Astrocyte of the hippocampus (primary cell): Measurements from ENCODE around the gene FKBP4.

Experiments
- DNase-seq: peaks from one replicate; pipeline ENCODE4 v3.0.0; 2011; ENCODE audit warnings: low read depth, low spot score

The FKBP4 gene

GRCh38 chr12:2779281-2779680, 15.5 kb upstream of the FKBP4 start:
- DNase-seq: no peak

GRCh38 chr12:2783936-2784600, 10.7 kb upstream of the FKBP4 start:
- peak; percentile 74 for DNase-seq

- DNase-seq: no peak
These were observed 9.8 kb upstream of the FKBP4 start for GRCh38 chr12:2785017-2785416.

- no peak for DNase-seq
These were observed 3.7 kb upstream of the FKBP4 start for GRCh38 chr12:2791089-2791488.

- DNase-seq: no peak
These were observed 1.9 kb upstream of the FKBP4 start for GRCh38 chr12:2792671-2793500.

- no peak for DNase-seq
These were observed 1.2 kb upstream of the FKBP4 start for GRCh38 chr12:2793561-2793960.

- DNase-seq: peak; percentile 68
These were observed 507 bp upstream of the FKBP4 start for GRCh38 chr12:2794191-2794735.

GRCh38 chr12:2795291-2796186, 769 bp downstream of the FKBP4 start:
- peak; percentile 85 for DNase-seq

- no peak for DNase-seq
These were observed 1.5 kb downstream of the FKBP4 start for GRCh38 chr12:2796187-2796666.

- peak; percentile 50 for DNase-seq
These were observed 3.1 kb downstream of the FKBP4 start for GRCh38 chr12:2797721-2798418.

GRCh38 chr12:2800046-2800570, 5.3 kb downstream of the FKBP4 start:
- no peak for DNase-seq

GRCh38 chr12:2801044-2801783, 6.4 kb downstream of the FKBP4 start:
- no peak for DNase-seq

GRCh38 chr12:2803635-2804392, 9.0 kb downstream of the FKBP4 start:
- no peak for DNase-seq

- DNase-seq: peak; percentile 67
These were observed 9.8 kb downstream of the FKBP4 start for GRCh38 chr12:2804393-2805142.

- DNase-seq: peak; percentile 55
These were observed 10.4 kb downstream of the FKBP4 start for GRCh38 chr12:2805143-2805520.

- no peak for DNase-seq
These were observed 11.9 kb downstream of the FKBP4 start for GRCh38 chr12:2806700-2807099.

- DNase-seq: no peak
These were observed 17.0 kb downstream of the FKBP4 start for GRCh38 chr12:2811801-2812200.
